DOHH2 (cell line): ENCODE measurements around the gene BARX1.

Source experiments
- CTCF ChIP-seq: fragments of 200-600 bp; sonication (generic); IDR thresholded peaks from one replicate; pipeline ENCODE4 v1.5.1; 2014; ENCODE audit warnings: antibody characterized with exemption, mild to moderate bottlenecking, low read depth, low read length; ENCODE audit not compliant: poor library complexity, severe bottlenecking
- EZH2phosphoT487 ChIP-seq: fragments of 200-600 bp; sonication (generic); IDR thresholded peaks from 2 replicates; pipeline ENCODE4 v1.6.1; 2017; ENCODE audit warnings: borderline replicate concordance, mild to moderate bottlenecking, antibody characterized with exemption, low read length, moderate library complexity, mixed read lengths

- no peak for TF ChIP-seq CTCF
- TF ChIP-seq EZH2phosphoT487: no peak
Observed at GRCh38 chr9:93905473-93906133, 49.6 kb downstream of the BARX1 start.
